ENCODE data around the gene SLC41A3.

DNA sequence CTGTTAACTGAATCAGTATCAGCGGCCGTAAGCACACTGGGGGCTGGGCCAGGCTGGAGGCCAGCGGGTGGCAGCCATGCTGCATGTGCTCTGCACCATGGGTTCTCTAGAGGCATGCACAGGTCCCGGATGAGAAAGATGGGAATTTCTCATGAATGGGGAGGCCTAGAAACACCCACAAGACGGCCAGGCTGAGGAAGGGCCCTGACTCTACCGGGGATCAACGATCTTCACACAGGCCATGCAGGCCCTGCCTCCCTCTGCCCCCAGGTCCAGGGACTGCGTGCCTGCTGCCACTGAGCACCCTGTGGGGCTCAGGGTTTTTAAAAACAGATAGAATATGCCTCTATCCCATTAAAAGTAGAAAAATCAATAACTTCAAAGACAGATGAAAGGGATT, 32.7 kb downstream of the SLC41A3 start:
- no peak for TF ChIP-seq CTCF (IDR thresholded peaks at IDR 0.05; ENCODE audit: low read length)
- TF ChIP-seq EZH2 (optimal IDR thresholded peaks at IDR 0.05; ENCODE audit: low read depth, low read length): no peak
